ENCODE measurements around the gene PUM1.
A peak's percentile ranks its signal among the peaks of the same experiment; 100 is the strongest.

PUM1 gene

DNA sequence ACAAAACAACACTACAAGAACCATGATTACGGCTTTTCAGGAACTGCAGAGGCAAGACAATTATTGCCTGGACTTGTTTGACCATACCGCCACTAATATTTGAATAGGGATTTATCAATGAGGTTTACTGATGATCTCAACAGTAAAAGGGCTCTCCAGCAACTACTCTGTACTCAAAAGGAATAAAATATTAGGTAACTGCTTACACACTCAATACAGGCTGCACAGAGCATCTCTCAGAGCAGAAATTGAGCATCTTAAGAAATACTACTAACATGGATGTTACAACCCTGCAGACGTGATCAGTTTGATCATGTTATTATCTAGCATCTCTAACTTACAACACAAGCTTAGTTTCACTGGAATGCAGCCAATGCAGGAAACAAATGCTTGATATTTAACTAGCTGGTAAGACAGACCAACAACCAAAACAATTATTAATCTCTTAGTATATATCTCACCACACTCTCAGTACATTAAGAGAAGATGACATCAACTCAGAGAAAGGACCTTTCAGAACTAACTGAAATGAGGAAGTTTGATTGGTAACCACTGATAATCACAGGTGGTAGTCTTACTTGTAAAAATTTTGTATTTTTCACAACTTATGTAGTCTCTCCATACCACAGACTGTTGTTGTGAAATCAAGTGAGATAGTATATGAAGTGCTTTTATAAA lies 52.2 kb downstream of the PUM1 start:
- peak; percentile 45 for DNase-seq (ENCODE audit: low read depth)
- TF ChIP-seq, protein P1, sequence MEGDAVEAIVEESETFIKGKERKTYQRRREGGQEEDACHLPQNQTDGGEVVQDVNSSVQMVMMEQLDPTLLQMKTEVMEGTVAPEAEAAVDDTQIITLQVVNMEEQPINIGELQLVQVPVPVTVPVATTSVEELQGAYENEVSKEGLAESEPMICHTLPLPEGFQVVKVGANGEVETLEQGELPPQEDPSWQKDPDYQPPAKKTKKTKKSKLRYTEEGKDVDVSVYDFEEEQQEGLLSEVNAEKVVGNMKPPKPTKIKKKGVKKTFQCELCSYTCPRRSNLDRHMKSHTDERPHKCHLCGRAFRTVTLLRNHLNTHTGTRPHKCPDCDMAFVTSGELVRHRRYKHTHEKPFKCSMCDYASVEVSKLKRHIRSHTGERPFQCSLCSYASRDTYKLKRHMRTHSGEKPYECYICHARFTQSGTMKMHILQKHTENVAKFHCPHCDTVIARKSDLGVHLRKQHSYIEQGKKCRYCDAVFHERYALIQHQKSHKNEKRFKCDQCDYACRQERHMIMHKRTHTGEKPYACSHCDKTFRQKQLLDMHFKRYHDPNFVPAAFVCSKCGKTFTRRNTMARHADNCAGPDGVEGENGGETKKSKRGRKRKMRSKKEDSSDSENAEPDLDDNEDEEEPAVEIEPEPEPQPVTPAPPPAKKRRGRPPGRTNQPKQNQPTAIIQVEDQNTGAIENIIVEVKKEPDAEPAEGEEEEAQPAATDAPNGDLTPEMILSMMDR (IDR thresholded peaks at IDR 0.05; ENCODE audit: low read length, missing control alignments), result no peak
- H3K4me3 ChIP-seq (replicated peaks; ENCODE audit: low read depth, low read length), result no peak overlapping the region

DNA sequence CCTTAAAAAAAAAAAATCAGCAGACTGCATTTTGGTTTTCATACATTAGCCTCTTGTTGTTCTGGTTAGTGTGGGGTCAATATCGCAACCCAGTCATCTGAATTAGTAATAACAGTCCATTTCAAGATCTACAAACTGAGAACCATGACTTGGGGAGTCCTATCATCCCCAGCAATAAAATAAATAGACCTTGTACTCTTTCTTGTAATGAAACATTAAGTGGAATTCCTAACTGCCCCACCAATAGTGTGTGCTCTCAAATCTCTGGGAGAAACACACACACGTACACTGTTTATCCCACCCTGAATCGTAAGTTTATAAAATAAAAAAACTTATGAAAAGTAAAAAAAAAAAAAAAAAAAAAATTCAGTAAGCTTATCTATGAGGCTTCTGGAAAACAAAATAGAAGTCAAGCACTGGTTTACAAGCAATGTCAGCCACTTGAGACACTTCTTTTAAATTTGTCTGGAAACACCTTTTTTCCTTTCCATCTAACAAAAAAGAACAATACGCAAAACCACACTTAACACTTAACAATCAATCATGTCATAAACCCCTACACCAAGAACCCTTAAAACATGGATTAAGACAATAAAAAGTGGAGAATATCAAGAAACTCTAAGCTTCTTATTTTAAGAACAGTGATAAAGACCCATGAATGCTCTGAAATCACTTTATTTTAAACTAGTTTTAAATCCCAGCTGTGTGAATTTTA lies 53.1 kb downstream of the PUM1 start:
- no peak overlapping the region for H3K4me3 ChIP-seq (replicated peaks; ENCODE audit: low read depth, low read length)
- TF ChIP-seq, protein P1 (IDR thresholded peaks at IDR 0.05; ENCODE audit: low read length, missing control alignments), result no peak
- no peak for DNase-seq (ENCODE audit: low read depth)

DNA sequence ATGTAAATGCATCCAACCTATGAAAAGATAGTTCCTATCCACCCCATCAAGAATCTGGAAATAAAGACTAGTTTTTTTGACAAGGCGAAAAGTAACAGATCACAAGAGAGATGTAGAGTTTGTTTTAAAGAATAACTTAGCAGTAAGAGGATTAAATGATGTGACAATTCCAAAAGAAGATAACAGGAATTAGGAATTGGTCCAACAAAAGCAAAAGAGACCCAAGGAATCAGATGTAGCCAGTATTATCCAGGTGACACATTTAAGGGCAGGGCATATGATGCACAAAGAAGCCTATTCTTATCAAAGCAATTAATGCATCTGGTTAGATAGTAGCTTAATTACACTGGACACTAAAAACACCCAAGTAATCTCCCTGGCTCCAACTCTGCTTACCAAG lies 53.8 kb downstream of the PUM1 start:
- TF ChIP-seq, protein P1 (IDR thresholded peaks at IDR 0.05; ENCODE audit: low read length, missing control alignments), result no peak
- DNase-seq (ENCODE audit: low read depth), result no peak
- no peak overlapping the region for H3K4me3 ChIP-seq (replicated peaks; ENCODE audit: low read depth, low read length)

DNA sequence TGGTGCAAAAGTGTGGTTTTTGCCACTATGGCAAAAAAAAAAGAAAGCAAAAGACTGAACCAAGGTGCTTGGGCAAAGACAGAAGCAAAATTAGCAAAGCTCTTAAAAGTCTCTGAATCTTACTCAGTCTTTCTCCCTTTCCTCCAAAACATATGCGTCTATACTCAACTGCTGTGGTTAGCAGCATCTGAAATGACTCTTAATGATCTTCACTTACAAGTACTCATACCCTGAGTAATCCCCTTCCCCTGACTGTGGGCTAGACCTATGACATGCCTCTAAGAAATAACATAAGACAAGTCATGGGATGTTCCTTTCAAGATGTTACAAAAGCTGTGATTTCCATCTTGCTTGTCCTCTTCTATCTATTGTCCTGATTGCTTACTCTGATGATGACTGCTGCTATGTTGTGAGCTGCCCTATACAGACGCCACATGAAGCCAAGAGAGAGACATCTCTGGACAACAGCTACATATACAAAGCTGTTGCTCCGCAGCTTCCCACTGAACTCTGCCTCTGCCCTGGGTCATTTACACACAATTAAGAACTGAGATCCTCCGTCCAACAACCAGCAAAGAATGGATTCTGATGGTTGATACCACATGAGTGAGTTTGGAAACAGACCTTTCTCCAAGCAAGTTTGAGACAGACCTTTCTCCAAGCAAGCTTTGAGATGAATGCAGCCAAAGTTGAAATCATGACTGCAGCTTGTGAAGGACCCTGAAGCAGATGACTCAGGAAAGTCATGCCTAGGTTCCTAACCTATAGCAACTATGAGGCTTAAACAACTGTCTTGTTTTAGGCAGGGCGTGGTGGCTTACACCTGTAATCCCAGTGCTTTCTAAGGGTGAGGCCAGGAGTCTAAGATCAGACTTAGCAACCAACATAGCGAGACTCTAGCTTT lies 55.2 kb downstream of the PUM1 start:
- H3K4me3 ChIP-seq (replicated peaks; ENCODE audit: low read depth, low read length), result no peak overlapping the region
- DNase-seq (ENCODE audit: low read depth), result no peak
- TF ChIP-seq, protein P1 (IDR thresholded peaks at IDR 0.05; ENCODE audit: low read length, missing control alignments), result no peak

DNA sequence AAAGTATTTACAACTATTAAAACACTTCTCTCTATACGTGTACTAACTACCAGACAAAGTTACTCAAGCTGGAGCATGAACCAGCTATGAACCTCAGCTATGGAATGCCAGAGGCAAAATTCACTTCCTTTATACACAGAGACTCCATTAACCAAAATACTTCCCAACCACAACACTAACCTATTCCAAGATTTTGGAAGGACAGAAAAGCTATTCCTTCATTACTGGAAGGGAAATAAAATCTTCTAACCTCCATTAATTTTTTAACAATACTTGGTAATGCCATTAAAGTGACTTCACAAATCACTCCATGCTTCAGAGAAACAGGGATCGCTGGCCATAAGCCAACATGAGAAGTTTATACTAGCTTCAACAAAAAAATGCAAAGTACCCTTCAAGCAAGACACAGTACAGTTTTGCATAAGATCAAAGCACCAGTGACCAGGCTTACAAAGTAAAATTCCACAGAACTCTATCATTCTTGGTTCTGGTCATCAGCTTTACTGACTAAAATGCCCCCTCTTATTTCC lies 58.0 kb downstream of the PUM1 start:
- H3K4me3 ChIP-seq (replicated peaks; ENCODE audit: low read depth, low read length), result no peak overlapping the region
- DNase-seq (ENCODE audit: low read depth), result peak; percentile 80
- TF ChIP-seq, protein P1 (IDR thresholded peaks at IDR 0.05; ENCODE audit: low read length, missing control alignments), result no peak

DNA sequence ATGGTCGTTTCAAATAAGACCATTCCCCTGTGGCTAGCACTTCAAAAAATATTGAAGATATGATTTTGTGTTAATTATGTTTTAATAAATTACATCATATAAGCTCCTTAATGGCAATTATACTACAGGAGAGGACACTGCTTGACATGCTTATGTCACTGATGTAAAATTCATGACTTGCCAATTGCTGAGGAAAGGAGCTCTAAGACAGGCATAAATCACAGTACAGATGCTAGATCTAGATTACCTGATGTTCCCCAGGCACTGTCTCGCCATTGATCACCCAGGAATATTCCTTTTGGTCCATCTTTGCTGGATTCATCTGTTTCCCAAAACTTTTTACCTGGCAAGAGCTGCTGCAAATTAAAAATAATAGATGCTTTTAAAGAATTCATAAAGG lies 58.8 kb downstream of the PUM1 start:
- H3K4me3 ChIP-seq (replicated peaks; ENCODE audit: low read depth, low read length), result no peak overlapping the region
- DNase-seq (ENCODE audit: low read depth), result no peak
- TF ChIP-seq, protein P1 (IDR thresholded peaks at IDR 0.05; ENCODE audit: low read length, missing control alignments), result no peak

Data from fibroblast of pulmonary artery (primary cell).